ENCODE results near the gene MALRD1.

MALRD1 gene

DNA sequence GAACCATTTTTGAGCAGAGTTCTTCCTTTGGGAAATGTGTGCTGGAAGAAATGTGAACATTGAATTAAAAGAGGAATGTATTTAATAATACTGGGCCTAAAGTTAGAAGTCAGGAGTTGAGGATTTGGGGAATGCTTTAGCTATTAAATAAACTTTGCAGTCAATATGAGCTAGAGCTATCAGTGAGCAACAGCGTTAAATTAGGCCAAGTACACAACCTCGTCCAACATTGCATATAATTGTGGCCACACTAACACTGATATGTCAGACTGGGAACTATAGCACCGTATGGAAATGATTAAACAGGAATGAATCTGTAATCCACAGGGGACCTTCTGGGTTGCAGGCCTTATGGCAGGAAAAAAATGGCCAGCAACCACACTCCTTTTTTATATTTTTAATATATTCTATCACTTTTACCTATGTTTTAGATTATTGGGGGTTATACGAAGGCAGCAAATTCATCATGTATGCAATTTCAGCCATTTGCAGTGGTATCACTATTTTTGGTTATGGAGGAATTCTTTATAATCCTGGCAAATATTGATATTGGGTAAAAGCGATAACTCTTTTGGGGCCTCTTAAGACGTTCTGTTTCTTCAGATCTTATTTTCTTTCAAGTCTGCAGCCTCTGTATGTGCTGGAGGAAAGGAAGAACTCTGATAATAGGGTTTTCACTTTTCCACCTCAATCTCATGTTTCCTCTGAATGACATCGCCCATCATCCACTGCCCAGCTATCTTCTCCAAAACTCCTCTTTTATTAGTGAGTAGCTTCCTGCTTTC is 531.4 kb downstream of the MALRD1 start:
- DNase-seq, result no peak

DNA sequence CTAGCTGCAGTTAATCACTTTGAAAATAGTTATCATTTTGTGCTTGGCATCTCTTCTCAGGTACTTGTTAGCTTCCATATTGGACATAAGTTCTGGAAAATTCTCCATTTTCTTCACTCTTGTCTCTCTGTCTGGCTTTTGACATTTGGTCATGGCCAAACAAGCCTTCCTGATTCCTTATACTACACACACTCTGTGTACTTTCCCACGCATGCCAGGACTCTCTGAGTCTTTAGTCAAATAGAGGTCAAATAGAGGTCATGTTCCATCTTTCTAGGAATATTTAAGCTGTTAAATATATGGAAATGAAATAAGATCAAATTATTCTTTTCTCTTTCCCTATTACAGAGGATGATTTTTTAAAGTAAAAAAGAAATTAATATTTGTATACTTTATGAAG is 532.1 kb downstream of the MALRD1 start:
- DNase-seq, result no peak

DNA sequence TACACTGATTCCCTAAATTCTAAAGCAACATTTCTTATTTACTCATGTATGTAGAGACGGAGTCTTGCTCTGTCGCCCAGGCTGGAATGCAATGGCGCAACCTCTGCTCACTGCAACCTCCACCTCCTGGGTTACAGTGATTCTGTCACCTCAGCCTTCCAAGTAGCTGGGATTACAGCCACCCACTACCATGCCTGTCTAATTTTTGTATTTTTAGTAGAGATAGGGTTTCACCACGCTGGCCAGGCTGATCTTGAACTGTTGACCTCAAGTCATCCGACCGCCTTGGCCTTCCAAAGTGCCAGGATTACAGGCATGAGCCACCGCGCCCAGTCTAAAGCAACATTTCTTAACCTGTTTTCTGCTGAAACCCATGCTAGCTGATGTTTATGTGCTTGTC is 540.0 kb downstream of the MALRD1 start:
- DNase-seq, result no peak

GRCh38 chr10:19592276-19592675 is 543.7 kb downstream of the MALRD1 start:
- no peak for DNase-seq

DNA sequence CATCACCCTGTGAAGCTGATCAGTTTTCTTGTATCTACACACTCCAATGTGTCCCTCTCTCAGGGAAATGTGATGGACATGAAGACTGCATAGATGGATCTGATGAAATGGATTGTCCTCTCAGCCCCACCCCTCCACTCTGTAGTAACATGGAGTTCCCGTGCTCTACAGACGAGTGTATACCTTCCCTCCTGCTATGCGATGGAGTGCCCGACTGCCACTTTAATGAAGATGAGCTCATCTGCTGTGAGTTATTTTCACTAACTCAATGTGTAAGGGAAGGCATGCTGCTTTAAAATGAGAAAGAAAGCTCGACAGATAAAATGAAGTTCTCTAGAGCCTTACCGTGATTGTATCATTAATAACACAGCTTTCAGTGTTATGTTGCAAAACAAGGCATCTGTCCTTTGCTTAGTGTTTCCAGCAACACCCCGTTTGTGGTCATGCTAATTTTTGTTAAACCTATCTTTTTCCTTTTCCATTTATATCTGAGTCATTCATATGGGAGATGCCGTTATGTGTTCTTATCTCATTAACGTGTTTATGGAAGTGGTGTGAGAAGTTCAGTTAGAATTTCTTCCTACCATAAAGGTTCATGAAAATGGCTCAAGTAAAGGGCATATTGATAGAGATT is 546.7 kb downstream of the MALRD1 start:
- no peak for DNase-seq

GRCh38 chr10:19605806-19606205 is 557.2 kb downstream of the MALRD1 start:
- no peak for DNase-seq

DNA sequence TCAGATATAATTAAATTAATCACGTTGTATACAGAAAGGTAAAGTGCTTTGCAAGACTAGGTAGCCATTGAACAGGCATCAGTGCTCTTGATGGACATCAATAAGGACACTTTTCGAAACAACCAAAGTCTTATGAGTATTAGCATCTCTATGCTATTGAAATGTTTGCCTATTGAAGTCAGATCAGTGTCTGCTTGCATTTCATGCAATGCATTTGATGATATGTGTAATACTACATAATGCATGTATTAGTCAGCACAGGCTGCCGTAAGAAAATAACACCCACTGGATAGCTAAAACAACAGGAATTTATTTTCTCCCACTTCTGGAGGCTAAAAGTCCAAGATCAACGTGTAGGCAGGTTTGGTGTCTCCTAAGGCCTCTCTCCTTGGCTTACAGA is 558.4 kb downstream of the MALRD1 start:
- no peak for DNase-seq

DNA sequence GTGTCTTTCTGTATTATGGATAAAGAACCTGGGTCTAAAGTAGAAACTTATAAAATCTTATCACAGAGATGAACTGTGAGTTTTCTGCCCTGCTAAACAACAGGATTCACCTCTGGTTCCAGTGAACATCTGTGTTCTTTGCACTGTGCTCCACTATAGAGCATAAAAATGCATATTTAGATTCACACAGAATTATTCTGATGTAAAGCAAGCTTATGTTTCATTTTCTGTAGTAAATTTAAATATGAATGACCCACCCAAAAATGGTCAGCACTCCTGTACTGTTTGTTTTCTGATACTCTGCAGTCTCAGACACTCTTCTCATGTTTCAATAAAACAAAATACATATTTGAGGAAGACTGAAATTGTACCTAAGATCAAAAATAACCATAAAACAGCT is 563.2 kb downstream of the MALRD1 start:
- no peak for DNase-seq

GRCh38 chr10:19616966-19617365 is 568.4 kb downstream of the MALRD1 start:
- DNase-seq, result no peak

DNA sequence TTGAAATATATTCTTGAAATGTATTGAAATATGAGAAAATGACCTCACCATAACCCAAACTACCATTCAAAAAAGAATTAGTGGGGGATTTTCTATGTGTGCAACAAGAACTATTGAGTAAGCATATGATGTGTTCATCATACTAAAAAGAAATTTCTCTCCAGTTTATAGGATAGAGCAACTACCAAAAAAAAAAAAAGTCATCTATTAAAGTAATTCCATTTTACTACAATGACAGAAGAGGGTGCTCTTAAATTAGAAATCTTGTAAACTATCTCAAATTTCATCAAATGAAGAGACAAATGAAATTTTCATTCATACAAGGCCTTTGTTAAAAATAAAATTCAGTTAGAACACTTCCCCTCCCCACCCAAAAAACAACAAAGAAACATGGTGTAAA is 572.2 kb downstream of the MALRD1 start:
- no peak for DNase-seq

DNA sequence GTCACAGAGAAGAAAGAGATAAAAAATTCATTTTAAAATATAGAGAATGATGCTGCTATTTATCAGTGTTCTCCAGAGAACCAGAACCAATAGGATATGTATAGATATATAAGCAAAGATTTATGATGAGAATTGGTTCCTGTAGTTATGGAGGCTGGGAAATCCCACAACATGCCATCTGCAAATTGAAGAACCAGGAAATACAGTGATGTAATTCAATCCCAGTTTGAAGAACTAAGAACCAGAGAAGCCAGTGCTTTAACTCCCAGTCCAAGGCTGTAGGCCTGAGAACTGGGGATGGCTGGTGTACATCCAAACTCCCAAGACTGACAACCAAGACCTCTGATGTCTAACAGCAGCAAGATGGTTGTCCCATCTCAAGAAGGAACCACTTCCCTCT is 574.7 kb downstream of the MALRD1 start:
- no peak for DNase-seq

GRCh38 chr10:19626156-19626555 is 577.6 kb downstream of the MALRD1 start:
- DNase-seq, result no peak

- no peak for DNase-seq
Measured at GRCh38 chr10:19628767-19629560, 580.4 kb downstream of the MALRD1 start.

DNA sequence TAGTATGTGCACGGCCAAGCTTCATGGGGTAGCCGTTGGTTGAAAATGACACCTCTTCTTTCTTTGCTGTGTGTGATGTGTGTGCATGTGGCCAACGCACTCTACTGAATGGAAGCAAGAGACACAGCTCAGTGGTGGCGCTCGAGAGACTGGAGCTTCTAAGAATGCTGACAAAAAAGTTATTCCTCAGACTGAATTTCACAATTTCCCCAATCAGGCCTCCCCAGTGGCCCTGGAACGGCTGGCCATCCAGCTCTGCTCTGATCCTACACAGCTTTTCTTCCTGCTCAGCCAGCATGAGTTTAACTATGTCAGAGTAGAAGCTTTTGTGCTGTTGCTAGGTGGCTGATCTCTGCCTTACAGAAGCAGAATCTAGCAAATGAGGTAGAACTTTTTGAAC is 581.0 kb downstream of the MALRD1 start:
- DNase-seq, result no peak

DNA sequence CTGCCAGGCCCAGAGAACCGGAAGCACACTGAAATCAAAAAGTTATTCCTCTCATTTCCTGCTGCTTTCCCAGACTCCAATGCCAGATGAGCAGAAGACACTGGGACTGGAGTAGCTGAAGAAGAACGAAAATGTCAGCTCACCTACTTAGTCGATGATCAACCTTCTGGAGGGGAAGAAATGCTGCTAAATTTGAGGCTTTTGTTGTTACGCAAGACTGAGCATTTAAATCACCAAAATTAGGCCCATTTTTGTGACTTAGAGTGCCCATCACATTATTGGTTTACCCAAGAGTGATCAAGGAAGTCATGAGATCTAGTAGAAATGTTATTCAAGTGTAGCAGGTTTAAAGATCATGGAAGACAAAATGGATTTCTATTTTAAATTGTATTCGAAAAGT is 585.6 kb downstream of the MALRD1 start:
- no peak for DNase-seq

DNA sequence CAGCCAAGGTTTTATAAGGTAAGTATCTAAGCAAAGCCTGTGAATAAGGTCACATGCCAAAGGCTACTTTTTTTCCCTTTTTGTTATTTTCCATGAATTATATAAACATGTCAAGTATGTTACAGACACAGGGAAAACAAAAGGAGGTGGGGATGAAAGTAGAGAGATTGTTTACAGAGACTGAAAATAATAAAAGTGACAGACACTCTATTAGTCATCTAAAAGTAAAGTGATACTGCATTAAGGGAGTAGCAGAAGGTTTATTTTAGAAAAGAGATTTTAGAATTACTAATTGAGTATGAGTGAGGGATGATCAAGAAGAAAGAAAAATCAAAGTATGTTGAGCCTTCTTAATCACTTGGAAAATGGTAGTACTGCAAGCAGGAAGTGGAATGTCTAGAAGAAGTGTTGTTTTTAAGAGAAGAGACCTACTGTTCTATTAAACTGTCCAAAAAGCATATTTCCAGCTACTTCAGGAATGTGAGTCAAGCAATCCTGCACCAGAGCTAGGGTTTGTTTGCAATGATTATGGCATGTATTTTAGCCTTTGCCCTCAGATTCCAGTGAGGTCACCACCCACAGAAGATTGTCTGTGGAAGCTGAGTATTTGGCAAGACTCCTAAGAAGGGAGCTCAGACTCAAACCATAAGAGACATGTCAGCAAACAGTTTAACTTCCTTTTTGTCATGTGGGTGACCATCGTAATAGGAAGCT is 589.7 kb downstream of the MALRD1 start:
- no peak for DNase-seq

DNA sequence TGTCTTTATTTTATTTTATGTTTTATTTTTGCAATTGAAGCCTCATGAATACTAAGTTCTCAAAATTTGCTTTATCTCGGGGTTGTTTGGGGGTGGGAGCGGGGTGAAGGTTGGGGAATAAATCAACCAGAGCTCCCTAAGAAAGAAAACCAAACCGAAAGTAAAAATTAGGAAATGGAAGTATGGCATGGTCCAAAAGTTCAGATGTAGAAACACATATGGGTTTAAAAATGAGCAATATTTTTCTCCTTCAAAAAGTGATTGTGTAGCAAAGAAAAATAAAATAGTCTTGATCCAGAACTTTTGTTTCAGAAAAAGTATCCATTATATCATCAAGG is 590.3 kb downstream of the MALRD1 start:
- DNase-seq, result no peak

DNA sequence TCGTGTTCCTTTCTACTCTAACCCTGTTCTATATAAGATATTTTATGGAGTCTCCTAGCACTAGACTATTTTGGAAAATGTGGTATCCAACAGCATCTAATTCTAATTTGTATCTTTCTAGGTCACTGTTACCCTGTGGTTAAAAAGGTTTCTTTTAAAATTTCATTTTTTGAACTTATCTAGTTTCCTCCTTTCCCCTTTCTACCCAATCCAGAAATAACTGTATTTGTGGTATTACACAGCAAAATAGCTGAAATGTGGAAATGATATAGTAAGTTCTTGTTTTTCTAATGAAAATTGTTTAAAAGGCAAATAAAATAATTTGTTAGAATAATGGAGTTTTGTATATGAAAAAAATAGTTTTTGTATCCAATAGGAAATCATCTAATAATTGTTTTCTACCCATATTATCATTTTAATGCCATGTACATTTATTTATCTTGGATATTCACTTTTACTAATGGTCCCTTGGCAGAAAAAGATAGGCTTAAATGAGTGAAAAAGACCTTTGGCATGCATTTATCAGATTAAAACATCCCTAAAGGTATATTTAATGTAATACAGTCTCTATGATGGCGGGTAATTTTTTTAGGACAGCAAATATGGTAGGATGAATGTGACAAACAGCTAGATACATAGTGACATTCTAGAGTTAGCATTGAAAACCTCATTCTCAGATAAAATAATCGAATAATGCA is 592.1 kb downstream of the MALRD1 start:
- DNase-seq, result no peak

DNA sequence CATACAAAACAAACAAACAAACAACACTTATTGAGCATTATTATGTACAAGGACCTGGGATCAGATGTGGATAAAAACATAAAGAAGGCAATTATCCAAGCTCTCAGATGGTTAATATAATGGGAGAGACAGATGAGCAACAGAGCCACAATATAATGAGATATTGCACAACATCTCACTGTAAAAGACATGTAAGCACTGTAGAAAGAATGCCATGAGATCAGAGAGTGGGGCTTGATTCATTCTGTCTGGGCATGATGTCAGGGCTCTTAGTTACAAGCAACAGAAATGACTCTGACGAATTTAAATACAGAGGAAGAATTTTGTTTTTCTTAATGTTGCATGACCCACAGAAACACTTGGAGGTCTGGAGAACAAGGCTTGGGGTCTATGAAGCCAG is 602.9 kb downstream of the MALRD1 start:
- DNase-seq, result no peak

DNA sequence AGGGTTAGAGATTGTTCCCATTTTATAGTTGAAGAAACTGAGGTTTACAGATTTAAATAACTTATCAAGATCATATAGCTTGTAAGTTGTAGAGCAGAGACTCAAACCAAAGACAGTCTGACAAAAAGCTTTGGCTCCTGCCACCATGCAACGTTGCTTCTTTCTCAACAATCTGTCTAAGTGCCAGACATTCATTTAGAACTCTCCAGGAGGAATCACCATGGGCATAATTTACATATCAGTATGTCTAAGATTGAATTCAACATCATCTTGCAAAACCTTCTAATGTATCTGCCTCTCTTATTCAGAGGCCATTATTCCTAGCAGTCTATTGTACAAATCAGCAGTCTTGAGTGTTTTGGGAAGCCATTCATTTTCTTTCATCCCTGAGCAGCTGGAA is 604.1 kb downstream of the MALRD1 start:
- DNase-seq, result no peak

- no peak for DNase-seq
Measured at GRCh38 chr10:19653931-19654330, 605.3 kb downstream of the MALRD1 start.

- DNase-seq, result no peak
Measured at GRCh38 chr10:19654576-19654975, 606.0 kb downstream of the MALRD1 start.
